Measurements from ENCODE around the gene PLD4.
"Not testable (repeated sequence)": the region's sequence is repeated elsewhere in the genome, so short reads cannot be mapped to it uniquely, and the experiment has no call there.

Gene PLD4

DNA sequence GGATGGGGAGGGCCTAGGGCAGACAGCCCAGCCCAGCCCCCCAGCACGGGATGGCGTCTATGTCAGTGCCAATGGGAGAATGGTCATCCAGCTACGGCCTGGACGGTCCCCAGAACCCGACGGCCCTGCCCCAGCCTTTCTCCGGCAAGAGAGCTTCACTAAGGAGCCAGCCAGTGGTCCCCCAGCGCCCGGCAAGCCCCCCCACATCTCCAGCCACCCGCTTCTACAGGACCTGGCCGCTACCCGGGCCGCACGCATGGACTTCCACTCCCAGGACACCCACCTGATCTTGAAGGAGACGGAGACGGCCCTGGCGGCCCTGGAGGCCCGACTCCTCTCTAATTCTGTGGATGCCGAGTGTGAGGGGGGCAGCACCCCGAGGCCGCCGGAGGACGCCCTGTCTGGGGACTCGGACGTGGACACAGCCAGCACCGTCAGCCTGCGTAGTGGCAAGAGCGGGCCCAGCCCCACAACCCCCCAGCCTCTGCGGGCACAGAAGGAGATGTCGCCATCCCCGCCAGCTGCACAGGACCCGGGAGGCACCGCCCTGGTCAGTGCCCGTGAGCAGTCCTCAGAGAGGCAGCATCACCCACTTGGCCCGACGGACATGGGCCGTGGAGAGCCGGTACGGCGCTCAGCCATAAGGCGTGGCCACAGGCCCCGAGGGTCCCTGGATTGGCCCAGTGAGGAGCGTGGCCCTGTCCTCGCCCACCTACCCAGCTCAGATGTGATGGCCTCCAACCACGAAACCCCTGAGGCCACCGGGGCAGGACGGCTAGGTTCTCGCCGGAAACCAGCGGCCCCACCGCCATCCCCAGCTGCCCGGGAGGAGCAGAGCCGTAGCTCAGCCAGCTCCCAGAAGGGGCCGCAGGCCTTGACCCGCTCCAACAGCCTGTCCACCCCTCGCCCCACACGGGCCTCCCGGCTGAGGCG is 37.7 kb upstream of the PLD4 start:
- DNase-seq (ENCODE audit: low spot score), result no peak
- FAIRE-seq, result no peak

DNA sequence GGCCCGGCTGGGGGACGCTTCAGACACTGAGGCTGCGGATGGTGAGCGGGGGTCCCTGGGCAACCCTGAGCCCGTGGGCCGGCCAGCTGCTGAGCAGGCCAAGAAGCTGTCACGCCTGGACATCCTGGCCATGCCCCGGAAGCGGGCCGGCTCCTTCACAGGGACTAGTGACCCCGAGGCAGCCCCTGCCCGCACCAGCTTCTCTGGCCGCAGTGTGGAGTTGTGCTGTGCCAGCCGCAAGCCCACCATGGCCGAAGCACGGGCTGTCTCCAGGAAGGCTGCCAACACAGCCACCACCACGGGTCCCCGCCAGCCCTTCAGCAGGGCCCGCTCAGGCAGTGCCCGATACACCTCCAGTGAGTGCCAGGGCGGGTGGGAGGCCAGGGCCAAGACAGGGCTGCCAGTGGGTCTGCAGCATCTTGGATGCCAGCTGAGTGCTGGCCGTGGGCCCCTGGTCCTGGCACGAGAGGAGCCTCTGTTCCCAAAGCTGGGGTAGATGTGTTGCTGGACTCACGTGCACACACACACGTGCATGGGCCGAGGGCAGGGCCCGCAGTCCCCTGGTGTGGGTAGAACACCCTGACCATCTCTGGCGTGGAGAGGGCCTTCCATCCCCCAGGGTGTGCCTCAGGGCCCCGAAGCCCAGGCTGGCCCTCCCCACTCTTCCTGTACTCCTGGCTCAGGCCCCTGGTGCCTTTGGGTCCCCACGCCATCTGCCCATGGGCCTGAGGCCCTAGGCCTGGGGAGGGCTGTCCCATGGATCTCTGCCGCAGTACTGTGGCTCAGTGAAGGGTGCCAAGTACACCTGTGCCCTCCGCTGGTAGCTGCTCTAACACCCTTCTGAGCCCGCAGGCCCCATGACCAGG is 36.8 kb upstream of the PLD4 start:
- no peak for DNase-seq (ENCODE audit: low spot score)
- FAIRE-seq, result no peak

DNA sequence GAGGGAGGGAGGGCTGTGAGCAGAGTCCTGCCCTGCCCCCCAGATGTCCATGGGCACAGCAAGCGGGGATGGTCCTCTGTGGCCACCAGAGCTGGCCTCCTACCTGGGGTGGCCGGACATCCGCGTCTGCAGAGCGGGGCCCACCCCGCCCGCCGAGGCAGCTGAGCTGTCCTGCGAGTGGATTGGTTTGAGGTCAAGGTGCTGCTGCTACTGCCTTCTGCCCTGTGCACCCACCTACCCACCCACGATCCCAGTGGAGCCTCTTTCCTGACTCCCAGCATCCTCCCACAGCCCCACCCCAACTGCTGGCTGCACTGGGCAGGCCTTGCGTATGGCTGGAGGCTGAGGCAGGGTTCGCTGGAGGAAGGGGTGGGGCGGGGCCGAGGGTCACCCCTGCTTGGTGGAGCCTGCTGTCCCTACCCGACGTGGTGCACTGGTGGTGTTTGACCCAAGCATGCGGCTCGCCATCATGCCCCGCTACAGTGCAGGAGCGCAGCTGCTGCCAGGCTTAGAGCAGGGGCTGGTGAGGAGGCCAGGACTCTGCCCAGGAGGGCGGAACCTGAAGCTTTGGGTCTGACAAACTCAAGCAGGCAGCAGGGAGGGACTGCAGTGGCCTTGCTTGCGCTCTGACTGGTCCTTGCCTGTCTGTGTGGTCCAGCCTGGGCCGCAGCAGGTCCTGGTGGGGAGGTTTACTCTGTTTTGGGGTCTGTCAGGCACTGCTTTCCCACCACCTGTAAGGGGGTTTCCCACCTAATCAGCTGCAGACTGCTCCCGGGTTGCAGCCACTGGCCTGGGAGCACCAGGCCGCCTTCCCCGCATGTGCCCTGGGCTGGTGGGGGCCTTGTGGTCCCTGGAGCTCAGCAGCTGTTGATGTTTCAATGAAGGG is 35.9 kb upstream of the PLD4 start:
- no peak for FAIRE-seq
- no peak for DNase-seq (ENCODE audit: low spot score)

DNA sequence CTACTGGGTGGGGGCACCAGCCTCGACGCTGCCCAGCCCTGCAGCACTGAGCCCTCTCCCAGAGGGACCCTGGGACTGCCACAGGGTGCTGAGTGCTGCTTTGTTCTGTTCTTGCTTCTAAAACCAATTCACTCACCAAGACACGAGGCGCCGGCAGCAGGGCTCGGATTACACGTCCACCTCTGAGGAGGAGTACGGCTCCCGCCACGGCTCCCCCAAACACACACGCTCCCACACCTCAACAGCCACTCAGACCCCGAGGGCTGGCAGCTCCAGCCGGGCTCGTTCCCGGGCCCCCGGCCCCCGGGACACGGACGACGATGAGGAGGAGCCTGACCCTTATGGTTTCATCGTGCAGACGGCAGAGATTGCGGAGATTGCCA is 35.3 kb upstream of the PLD4 start:
- DNase-seq (ENCODE audit: low spot score) (no peak), FAIRE-seq (no peak)

DNA sequence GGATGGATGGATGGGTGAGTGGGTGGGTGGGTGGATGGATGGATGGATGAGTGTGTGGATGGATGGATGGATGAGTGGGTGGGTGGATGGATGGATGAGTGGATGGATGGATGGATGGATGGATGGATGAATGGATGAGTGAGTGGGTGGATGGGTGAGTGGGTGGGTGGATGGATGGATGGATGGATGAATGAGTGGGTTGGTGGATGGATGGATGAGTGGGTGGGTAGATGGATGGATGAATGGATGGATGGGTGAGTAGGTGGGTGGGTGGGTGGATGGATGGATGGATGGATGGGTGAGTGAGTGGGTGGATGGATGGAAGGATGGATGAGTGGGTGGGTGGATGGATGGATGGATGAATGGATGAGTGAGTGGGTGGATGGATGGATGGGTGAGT is 34.4 kb upstream of the PLD4 start:
- not testable (repeated sequence) for DNase-seq (ENCODE audit: low spot score); FAIRE-seq

DNA sequence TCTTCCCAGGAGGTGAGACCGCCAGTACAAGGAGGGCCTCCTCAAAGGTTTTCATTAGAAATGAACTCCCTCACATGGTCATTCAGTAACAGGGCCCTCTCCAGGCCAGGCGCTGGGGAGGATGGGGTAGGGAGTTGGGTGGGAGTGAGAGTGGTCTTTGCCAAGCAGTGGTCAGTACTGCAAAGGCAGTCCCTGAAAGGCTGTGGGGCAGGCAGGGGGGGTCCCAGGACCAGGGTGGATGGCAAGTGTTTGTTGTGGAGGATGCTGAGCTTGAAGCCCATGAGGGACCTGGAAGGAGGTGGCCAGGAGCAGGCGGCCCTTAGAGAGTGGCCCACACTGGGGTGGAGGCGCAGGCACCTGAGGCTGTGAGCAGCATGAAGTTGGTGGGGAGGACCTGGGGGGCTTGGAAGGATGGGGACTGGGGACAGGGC is 33.5 kb upstream of the PLD4 start:
- no peak for DNase-seq (ENCODE audit: low spot score)
- no peak for FAIRE-seq

DNA sequence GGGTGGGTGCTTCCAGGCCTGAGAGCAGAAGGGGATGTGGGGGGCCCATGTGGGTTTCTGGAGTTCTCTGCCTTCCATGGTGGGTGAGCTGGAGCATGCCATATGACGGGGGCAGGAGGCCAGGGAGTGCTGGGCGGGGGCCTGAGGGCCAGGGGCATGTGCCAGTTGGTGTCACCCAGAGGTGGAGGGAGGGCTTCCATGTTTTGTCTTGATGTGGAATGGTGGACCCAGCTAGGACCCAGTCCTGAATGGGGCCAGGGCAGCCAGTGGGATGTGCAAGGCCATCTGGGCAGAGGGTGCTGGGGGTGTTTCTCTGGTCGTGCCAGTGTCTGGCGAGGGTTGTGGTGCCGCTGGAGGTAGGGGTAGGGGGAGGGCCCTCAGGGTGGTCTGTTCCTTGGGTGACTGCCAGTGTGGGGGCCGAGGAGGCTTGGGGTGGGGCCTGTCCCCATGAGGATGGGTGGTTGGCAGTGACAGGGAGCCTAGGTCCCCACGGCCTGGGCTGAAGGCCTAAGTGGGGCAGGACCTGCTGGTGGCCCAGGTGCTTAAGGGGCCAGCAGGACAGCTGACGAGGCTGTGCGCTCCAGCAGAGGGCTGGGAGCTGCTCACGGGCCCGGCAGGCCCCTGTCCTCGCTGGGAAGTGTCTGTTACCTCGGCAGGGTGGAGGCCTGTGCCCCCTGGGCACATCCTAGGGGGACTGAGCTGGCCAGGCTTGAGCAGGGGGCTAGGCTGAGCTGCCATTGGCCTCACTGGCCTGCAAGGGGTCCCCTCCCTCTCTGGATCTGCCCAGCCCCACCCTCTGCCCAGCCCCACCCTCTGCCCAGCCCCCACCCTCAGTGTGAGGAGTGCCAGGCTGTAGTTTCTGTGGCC is 32.8 kb upstream of the PLD4 start:
- FAIRE-seq (no peak), DNase-seq (ENCODE audit: low spot score) (no peak)

DNA sequence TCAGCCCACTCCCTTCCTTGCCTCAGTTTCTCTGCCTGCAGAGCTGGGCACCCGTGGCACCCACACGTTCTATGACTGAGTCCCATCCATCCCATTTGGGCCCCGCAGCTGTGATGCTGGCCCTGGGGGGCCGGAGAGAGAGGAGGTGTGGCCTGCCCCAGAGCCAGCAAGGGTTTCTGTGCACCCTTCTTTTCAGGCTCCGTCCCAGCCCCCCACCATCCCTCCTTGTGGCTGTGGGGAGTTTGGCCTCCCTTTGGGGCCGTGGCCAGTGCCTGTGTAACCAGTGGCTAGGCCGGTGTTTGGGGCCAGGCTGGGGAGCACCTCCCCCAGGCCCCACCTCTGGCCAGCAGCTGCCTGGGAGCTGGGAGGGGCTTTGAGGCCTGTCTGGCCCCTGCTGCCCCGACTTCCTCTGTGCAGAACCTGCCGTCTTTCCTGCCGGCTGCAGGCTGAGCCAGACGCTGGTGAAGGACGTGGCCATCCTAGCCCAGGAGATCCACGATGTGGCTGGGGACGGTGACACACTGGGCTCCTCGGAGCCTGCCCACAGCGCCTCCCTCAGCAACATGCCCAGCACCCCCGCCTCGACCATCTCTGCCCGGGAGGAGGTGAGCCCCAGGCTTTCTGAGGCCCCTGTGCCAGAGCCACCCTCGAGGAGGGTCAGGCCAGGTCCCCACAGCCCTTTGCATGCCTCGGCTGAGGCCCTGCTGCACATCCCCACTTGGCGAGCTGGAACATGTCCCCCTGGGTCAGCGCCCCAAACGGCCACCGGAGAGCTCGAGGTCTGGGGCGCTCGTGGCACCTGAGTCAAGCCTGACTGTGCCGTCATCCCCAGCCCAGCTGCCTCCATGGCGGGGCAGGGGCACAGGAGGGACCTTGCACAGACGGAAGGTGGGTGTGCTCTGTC is 31.9 kb upstream of the PLD4 start:
- no peak for FAIRE-seq
- DNase-seq (ENCODE audit: low spot score), result no peak

DNA sequence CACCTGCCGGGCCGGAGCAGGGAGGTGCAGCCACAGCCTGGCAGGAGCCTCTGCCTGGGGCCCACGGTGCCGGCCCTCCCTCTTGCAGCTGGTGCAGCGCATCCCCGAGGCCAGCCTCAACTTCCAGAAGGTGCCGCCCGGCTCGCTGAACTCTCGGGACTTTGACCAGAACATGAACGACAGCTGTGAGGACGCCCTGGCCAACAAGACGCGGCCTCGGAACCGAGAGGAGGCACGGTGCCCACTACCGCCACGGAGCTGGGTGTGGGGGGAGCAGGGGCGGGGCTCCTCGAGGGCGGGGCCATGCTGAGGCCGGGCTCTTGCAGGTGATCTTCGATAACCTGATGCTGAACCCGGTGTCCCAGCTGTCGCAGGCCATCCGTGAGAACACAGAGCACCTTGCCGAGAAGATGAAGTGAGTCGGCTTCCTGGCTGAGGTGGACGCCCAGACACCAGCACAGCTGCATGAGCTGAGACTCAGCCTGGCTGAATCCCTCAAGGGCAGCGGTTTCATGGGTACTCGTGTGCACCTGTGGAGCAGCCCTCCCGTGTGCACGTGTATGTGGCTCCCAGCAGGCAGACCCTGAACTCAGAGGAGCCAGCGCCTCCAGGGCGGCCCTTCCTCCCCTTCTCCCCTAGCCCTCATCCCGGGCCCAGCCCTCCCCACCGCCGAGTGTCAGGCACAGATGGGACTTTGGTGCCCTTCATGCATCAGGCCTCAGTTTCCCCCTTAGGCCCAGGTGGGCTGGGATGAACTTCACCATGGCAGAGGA is 31.1 kb upstream of the PLD4 start:
- FAIRE-seq (no peak), DNase-seq (ENCODE audit: low spot score) (no peak)

DNA sequence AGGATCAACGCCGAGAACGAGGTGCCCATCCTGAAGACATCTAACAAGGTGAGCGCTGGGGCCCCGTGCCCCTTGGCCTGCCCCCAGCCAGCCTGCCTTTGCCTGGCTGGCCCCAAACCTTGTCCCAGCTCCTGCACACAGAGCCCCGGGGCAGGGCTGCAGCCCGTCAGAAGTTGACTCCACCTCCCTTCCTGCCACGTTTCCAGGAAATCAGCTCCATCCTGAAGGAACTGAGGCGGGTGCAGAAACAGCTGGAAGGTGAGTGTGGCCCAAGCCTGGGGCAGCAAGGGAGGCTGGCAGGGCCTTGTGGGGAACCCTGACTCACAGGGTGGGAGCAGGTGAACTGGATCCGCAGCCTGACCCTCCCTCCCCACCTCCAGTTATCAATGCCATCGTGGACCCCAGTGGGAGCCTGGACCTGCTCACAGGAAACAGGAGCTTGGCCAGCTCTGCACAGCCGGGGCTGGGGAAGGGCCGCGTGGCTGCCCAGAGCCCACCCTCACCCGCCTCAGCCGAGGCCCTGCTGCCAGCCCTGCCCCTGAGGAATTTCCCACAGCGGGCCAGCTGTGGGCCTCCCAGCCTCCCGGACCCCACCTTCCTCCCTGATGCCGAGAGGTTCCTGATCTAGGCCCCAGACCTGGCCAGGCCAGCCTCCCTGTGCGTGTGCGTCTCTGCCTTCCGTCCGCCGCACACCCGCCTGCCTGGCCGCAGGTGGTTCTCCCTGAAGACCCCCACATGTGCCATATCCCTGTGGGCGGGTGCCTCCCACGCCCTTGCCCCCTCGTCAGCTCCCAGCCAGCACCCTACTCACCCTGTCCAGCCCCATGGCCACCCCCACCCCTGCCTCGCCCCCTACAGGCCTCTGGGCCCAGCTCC is 30.1 kb upstream of the PLD4 start:
- FAIRE-seq, result no peak

DNA sequence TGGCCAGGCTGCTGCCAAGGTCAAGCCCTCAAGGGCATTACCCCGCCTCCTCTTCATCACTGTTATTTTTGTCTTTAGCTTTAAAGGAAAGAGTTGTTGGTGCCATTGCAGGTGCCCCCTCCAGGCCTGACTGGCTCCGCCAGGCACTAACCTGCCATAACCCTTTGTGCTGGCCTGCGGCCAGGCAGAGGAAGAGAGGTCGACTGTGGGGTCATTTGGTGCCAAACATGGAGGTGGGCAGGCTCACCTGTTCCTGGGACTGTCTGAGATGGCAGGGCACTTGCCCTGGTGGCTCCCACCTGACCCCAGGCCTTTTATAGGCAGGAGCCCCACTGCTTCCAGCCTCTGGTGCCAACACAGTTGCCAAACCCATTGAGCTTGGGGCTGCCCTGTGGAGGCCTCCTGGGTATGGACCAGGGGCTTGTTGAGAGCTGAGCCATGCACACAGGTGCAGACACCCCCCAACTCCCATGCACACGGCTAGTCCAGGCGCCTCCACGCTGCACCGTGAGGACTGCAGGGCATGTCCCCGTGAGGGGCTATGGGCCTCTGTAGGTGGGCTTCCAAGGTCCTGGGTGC is 29.4 kb upstream of the PLD4 start:
- FAIRE-seq (no peak), DNase-seq (ENCODE audit: low spot score) (no peak)

More for the DNA sequence above, 30.1 kb upstream of the PLD4 start:
- DNase-seq (ENCODE audit: low spot score), result no peak

DNA sequence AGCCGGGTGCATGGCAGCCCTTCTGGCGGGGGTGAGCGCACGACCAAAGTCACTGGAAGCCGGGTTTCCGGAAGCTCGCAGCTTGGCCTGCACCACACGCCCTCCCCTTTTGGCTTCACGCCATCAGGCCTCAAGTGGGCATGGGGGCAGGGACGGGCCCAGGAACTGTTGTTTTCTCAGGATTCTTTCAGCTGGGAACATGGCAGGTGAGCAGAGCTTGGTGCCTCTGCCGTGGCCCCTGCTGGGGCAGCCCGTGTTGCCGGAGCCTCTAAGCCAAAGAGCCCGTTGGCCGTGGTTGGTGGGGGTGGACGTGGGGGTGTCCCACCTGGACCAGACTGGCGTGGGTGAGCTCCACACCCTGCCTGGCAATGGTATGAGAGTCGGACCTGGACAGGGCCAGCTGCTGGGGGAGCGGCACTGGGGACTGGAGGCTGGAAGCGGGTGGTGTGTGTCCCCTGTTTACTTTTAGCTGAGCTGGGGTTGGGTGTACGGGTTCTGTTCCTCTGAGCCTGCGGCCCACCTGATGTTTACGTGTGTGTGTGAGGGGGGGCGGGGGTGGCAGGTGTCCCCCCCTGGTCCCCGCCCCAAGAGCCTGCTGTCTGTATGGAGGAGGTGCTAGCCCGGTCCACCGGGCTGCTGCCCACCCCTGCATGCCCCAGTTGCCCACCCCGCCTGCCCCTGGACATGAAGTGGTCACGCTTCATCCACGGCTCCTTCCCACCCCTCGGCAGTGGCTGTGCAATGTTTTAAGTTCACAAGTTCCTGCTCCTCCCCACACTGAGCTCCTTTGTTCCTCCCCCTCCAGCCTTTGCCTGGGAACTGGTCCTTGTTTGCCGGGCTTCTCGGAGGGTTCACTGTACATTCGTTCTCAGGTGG is 28.7 kb upstream of the PLD4 start:
- DNase-seq (ENCODE audit: low spot score), result no peak
- no peak for FAIRE-seq

DNA sequence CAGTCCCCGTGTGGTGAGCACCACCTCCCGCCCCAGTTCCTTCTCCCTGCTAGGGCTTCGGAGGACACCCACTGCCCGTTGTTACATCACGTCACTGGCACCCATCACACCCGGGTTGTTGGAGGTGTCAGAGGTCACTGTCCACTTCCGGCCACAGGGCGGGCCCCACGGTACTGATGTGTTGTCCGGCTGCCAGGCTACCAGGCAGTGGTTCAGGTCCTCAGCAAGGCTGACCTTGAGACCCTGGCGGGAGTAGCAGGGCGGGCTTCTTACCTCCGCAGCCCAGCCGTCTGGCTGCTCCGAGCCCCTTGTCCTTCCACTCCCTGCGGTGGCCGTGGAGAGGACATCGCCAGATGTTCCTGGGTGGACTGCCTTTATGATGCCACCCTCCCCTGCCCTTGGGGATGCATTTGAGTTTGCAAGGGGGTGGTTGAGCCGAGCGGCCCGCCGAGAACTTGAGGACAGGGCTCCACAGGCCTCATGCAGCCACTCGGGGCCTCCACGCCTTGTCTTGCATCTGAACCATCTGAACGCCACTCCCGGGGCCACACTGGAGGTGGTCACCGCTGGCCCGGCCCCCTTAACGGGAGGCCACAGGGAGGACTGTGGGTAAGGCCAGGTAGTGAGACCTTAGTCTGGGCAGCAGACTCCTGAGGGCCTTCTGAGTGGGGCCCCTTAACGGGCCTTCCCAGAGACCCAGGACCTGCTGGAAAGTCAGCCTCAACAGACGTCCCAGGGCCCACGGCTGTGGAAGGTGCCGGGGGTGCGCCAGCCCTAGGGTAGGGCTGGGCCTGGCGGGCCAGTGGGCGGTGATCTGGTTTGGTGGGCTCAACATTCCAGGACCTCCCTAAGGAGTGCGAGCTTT is 27.1 kb upstream of the PLD4 start:
- DNase-seq (ENCODE audit: low spot score), result no peak
- no peak for FAIRE-seq

DNA sequence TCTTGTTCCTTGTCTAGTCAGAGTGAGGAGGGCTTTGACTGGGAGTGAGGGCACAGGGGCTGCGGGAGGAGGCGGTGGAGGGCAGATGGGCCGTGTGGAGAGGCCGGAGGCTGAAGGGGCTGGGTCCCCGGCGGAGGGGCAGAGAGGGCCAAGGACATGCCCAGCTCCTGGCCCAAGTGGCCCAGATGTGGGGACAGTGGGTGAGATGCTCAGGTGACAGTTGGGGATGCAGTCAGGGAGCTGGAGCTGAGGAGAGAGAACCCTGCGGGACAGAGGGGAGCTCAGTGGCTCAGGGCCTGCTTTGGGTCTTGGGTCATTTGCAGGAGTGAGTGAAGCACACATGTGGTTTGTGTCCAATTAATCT is 26.5 kb upstream of the PLD4 start:
- DNase-seq (ENCODE audit: low spot score), result no peak
- no peak for FAIRE-seq

DNA sequence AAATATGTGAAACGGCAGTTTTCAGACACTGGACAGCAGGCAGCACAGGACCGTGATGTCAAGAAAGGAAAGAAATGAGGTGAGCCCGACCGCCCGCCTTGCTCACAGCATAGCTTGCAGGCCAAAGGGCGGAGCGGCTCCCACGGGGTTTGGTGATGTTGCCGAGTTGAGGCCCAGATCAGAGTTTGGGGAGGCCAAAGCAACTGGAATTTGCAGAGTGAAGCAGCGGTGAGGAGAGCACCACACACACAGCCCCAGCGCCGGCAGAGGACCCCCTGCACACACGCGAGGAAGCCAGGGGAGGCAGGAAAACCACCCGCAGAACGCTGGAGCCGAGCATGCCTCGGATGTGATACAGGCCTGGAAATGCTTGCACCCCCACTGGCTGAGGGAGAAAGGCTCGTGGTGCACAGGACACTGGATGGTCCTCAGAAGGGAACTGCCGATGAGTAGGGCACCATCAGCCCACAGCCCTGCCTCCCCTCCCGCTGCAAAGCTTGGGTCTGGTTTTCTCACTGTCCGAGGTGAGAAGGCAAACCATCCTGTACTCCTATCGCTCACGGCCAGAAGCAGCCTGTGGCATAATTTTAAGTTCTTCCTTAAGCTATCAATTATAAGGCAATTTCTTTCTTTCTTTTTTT is 25.7 kb upstream of the PLD4 start:
- DNase-seq (ENCODE audit: low spot score) (no peak), FAIRE-seq (no peak)

All from RCC 7860 (cell line).